ENCODE results near the gene OPA1.

GRCh38 chr3:193594946-193595689, 2.1 kb downstream of the OPA1 start:
- no peak for TF ChIP-seq CTCF (IDR thresholded peaks at IDR 0.05; ENCODE audit: low read length)
- no peak for TF ChIP-seq EZH2phosphoT487 (IDR thresholded peaks at IDR 0.05; ENCODE audit: low read length)
